GM18499 (cell line): ENCODE results near the gene USP25.

Experiments used
- ATAC-seq: cut with Tn5 transposase; IDR thresholded peaks from one replicate; pipeline ENCODE4 v1.9.1; 2021; ENCODE audit warnings: moderate number of reproducible peaks; ENCODE audit not compliant: insufficient read depth, unreplicated experiment

USP25 gene

DNA sequence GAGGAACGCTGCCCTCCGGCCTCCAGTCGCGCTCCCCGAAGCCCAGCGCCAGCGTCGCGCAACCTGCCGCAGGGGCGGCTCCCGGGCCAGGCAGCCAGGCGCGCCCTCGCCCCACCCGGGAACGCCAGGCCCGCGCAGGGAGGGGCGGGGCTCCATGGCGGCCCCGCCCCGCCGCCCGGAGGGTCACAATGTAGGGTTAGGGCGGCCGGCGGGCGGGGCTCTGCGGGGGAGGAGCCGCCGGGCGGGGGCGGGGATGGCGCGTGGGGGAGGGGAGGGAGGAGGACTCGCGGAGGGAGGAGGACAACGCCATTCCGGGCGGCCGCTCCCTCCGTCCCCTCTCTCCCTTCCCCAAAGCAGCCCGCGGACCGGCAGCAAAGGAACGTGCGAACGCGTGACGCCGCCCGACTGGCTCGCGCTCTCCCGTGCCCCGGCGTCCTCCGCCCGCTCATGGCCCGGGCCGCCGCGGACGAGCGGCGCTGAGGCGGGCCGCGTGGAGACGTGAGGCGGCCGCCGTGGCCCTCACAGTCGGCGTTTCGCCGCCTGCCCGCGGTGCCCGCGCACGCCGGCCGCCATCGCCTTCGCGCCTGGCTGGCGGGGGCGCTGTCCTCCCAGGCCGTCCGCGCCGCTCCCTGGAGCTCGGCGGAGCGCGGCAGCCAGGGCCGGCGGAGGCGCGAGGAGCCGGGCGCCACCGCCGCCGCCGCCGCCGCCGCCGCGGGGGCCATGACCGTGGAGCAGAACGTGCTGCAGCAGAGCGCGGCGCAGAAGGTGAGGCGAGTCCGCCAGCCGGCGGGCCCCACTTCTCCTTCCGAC is at the start of gene USP25:
USP25 (plus strand) TSS at position 309 of the 810 bp plus-strand sequence; CDS start at position 721, 412 bp downstream.
- ATAC-seq: peak; percentile 22

DNA sequence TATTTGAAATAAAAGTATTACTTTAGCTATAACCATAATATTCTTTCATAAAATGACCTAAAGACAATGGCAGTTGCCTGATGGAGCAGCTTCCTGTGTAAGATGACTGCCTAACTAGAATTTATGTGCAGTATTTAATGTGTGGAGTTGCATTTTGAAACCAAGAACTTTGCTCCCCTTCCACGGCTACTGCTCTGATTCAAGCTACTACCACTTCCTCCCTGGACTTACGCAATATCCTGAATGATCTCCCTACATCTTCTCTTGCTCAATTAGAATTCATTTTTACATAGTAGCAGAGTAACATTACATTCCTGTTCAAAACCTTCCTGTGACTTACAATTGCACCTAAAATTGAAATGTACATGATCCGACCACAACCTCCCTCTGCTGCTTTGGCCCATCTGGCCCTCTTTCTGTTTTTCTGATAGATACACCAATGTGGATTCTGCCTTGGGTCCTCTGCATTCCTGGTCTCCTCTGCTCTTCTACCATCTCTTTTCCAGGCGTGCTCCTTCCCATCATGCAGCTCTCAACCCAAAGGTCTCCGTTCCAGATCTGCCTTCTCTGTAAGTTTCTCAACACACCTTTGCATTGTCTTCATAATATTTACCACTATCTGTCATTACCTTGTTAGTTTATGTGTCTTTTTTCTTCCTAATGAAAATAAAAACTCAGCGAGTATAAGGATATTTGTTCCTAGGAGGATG is 47.4 kb upstream of the USP25 start:
- no peak for ATAC-seq

GRCh38 chr21:15682977-15683376 is 46.8 kb upstream of the USP25 start:
- ATAC-seq: no peak

DNA sequence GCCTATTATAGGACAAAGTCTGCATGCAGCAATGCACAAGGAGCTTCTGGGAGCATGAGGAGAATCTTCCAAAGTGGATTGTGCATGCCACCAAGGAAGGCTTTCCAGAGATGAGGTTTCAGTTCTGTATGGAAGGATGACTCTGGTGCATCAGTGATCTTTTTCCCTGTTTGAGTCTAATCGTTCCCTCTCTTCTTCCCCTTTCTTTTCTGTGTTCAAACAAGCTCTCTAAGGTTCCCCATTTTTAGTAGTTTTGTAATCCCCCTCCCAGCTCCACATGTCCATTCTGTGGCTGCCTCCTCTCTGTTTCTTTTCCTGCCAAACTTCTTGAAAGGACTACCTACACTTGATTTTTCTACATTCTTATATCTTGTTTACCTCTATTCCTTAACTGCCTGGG is 43.3 kb upstream of the USP25 start:
- no peak for ATAC-seq

GRCh38 chr21:15687208-15687607 is 42.6 kb upstream of the USP25 start:
- no peak for ATAC-seq

DNA sequence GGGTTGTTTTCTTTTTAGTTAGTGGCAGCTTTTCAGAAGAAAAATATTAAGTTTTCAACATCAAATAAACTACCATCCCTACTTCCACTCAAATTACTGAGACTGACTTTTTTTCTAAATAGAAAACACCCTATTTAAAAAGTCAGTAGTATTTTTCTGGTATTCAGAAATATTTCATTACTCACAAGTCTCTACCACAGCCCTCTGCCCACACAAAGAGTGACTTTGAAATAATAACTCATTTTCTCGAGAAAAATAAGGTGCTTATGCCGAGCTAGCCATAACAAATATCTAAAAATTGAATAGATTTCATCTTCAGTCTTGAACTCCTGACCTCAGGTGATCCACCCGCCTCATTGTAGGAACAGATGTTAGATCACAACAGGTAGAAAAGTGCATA is 41.8 kb upstream of the USP25 start:
- no peak for ATAC-seq

DNA sequence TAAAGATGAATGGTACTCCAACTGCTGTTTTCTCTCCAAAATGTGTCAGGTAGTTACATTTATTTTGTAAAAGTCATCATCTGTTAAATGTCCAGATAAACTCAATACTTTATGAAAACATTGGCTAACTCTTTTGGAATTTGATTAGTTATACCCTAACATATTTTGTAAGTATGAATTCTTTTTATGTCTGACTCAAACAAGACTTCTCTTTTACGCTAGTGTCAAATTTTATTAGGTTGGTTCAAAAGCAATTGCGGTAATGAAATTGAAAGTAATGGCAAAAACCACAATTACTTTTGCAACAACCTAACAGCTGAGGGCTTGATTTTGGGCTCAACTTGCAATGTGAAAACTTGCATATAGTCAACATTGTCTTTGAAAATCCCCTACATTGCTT is 41.0 kb upstream of the USP25 start:
- ATAC-seq: no peak

DNA sequence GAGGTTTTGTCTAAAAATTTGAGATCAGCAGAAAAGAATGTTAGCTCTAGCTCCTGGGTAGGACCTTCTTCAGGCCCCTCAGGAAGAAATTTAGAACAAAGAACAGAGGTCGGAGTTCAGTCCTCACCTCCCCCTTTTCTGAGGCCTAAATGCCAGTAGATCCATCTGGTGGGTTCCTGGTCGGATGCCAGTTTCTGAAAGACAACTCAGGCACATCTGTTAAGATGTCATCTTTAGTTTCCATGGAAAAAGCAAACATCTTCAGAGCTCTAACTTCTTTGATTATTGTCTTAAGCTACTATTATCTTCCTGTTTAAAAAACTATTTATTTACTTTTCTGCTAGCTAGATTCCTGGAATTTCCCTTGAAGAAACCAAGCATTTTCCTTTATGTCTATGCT is 37.1 kb upstream of the USP25 start:
- no peak for ATAC-seq

DNA sequence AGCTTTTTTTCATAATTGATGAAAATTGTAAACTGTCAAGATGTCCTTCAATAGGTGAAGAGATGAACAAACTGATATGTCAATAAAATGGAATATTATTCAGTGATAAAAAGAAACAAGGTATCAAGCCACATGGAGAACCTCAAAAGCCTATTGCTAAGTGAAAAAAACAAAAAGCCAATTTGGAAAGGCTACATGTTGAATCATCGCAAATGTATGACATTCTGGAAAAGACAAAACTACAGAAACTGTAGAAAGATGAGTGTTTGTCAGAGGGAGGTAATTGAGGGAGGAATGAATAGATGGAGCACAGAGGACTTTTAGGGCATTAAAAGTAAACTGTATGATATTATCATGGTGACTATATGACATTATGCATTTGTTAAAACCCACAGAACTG is 34.5 kb upstream of the USP25 start:
- no peak for ATAC-seq

DNA sequence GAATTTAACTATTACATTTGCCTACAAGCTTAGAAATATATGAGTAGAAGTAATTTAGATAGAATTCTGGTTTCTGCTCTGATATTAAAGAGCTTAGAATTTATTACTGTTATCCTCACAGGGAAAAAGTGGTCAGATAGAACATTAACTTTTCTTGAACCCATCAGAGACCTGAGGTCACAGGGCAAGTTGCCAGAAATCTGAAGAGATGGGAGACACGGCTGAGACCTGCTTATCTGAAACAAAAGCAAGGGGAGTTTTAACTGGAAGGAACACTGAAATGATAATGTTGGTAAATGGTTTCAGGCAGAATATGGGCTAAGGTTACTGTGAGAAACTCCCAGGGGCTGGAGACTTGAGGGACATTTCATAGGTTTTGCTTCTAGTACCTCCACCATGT is 28.0 kb upstream of the USP25 start:
- no peak for ATAC-seq

DNA sequence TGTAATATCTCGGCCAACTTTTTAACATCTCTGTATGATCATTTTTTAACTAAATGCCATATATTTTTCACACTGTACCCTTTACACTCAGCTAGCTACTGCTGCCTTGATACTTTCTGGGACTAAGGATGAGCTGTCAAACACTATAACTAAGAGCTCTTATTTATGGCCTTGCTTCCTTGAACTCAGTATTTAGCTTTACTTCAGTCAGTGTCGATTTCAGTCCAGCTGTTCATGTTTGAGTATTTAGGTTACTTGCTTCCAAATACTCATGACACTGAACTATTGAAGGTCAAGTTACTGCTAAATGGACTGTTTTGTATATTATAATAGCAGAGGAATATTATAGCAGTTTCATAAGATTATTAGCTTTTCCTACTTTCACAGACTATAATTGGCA is 25.9 kb upstream of the USP25 start:
- no peak for ATAC-seq

- ATAC-seq: no peak
These were observed 23.1 kb upstream of the USP25 start for GRCh38 chr21:15706696-15707095.

DNA sequence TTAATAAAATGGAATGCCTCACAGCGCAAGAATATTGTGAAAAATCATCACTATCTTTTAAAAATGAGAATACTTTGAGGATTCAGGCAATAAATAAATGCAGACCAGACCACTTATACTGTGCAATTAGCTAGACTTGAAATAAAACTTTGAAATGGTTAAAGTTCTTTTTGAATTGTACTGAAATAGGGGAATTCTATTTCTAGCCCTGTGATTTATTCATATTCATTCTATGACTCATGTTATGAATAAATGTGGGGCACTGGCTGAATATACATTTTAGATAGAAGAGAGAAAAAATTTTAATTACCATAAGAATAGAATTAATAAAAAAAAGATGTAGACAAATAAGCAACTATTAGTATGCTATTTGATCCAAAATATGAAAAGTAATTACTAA is 16.4 kb upstream of the USP25 start:
- ATAC-seq: no peak

DNA sequence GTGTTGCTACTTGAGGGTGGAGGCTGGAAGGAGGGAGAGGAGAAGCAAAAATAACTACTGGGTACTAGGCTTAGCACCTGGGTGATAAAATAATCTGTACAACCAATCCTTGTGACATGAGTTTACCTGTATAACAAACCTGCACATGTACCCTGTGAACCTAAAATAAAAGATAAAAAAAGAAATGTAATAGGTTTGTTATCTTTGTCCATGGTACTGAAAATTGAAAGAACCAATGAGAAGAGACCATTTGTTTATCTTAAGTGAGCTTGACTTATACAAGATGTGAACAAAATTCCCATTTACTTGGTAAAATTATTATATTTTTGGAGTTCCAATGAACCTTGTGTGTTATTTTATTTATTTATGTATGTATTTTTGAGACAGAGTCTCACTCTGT is 11.1 kb upstream of the USP25 start:
- ATAC-seq: no peak

DNA sequence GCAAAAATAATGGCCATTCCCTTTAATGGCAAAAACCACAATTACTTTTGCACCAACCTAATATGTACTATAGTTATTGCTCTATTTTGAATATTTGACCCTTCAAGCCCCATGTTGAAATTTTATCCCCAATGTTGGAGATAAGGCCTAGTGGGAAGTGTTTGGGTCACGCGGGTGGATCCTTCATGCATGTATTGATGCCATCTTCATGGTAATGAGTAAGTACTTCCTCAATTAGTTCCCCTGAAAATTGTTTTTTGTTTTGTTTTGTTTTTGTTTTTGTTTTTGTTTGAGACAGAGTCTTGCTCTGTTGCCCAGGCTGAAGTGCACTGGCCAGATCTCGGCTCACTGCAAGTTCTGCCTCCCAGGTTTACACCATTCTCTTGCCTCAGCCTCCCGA is 9.8 kb upstream of the USP25 start:
- ATAC-seq: no peak

- no peak for ATAC-seq
These were observed 7.0 kb upstream of the USP25 start for GRCh38 chr21:15722591-15723324.

GRCh38 chr21:15725949-15726348 is 3.8 kb upstream of the USP25 start:
- ATAC-seq: no peak

DNA sequence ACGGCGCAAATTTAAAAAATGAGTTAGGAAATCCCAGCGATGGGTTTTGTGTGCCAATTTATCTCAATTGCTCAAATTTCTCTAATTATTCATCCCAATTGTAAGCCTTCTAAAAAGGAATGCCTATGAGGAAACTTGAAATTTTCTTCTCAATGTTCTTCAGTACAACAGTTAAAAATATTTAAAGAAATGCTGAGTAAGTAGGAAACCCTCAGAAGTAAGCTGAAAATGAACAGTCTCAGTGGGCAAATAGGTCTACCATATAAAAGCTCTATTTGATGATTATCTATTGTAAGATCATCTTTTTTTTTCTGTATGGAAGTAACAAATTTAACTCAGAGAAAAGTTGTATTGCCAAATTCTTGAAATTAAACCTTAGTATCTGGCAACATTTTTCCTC is 1.7 kb upstream of the USP25 start:
- ATAC-seq: no peak

- ATAC-seq: no peak
These were observed 472 bp upstream of the USP25 start for GRCh38 chr21:15729346-15729673.

DNA sequence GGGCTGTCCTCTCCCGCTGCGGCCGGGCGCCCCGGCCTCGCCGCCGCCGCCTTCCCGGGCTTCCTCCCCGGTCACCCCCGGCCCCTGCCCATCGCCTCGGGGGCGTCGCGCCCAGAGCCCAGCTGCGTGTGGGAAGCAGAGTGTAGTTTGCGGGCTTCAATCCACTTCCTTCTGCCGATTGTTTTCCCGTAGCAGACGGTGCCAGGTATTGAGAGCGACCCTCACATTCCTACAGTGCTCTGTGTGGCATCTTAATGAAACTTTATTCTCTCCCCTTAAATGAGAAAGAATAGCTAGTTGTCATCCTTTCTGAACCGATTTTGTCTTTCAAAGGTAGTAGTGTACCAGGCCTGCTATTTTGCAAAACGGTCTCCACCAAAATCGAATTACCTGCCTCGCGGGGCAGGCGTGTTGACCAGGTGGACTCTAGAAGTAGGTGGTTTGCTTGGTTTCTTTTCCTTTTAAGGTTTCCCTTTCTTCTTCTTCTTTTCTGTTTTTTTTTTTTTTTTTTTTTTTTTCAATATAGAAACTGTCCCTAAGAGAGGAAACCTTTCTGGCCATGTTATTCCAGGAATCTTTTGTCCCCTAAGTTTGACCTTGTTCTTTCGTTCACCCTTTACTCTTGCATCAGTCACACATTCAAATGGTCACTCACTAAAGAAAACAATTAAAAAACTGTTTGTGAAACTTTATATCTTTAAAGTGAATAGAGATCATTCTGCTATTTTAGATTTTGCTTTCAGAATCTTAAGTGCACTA is 881 bp downstream of the USP25 start:
- ATAC-seq: no peak

- ATAC-seq: no peak
These were observed 1.4 kb downstream of the USP25 start for GRCh38 chr21:15731243-15731613.
